Measurements from ENCODE around the gene TXNL4A.
"Not testable (repeated sequence)": the region's sequence is repeated elsewhere in the genome, so short reads cannot be mapped to it uniquely, and the experiment has no call there.

TXNL4A gene

GRCh38 chr18:79964330-79965118 is 23.8 kb downstream of the TXNL4A start, which contains the start of gene HSBP1L1:
Gene HSBP1L1 (plus strand): TSS chr18:79964643. CDS start chr18:79964736, 93 bp downstream.
- no peak for DNase-seq (ENCODE audit: low read depth in 1 of 2, low spot score in 1 of 2)

- DNase-seq (ENCODE audit: low read depth in 1 of 2, low spot score in 1 of 2) = no peak
Observed at GRCh38 chr18:79963658-79964329, 24.6 kb downstream of the TXNL4A start.

- no peak for DNase-seq (ENCODE audit: low read depth in 1 of 2, low spot score in 1 of 2)
Observed at GRCh38 chr18:79962835-79963657, 25.3 kb downstream of the TXNL4A start.

- no peak for DNase-seq (ENCODE audit: low read depth in 1 of 2, low spot score in 1 of 2)
Observed at GRCh38 chr18:79962311-79962710, 26.1 kb downstream of the TXNL4A start.

GRCh38 chr18:79961527-79962291 is 26.7 kb downstream of the TXNL4A start:
- no peak for DNase-seq (ENCODE audit: low read depth in 1 of 2, low spot score in 1 of 2)

GRCh38 chr18:79960921-79961526 is 27.3 kb downstream of the TXNL4A start:
- DNase-seq (ENCODE audit: low read depth in 1 of 2, low spot score in 1 of 2) = no peak

- not testable (repeated sequence) for DNase-seq (ENCODE audit: low read depth in 1 of 2, low spot score in 1 of 2)
Observed at GRCh38 chr18:79960161-79960801, 28.1 kb downstream of the TXNL4A start.

GRCh38 chr18:79958981-79959380 is 29.4 kb downstream of the TXNL4A start:
- DNase-seq (ENCODE audit: low read depth in 1 of 2, low spot score in 1 of 2) = no peak

- DNase-seq (ENCODE audit: low read depth in 1 of 2, low spot score in 1 of 2) = no peak
Observed at GRCh38 chr18:79956276-79956675, 32.1 kb downstream of the TXNL4A start.

GRCh38 chr18:79955302-79956075 is 32.9 kb downstream of the TXNL4A start:
- DNase-seq (ENCODE audit: low read depth in 1 of 2, low spot score in 1 of 2) = no peak

- DNase-seq (ENCODE audit: low read depth in 1 of 2, low spot score in 1 of 2) = no peak
Observed at GRCh38 chr18:79954791-79955190, 33.6 kb downstream of the TXNL4A start.

GRCh38 chr18:79953971-79954651 is 34.3 kb downstream of the TXNL4A start:
- DNase-seq (ENCODE audit: low read depth in 1 of 2, low spot score in 1 of 2) = no peak

GRCh38 chr18:79952996-79953559 is 35.3 kb downstream of the TXNL4A start:
- DNase-seq (ENCODE audit: low read depth in 1 of 2, low spot score in 1 of 2) = no peak

GRCh38 chr18:79952456-79952995 is 35.8 kb downstream of the TXNL4A start:
- no peak for DNase-seq (ENCODE audit: low read depth in 1 of 2, low spot score in 1 of 2)

GRCh38 chr18:79951545-79952455 is 36.6 kb downstream of the TXNL4A start, which contains the start of gene SLC66A2:
Gene SLC66A2 (minus strand): TSS chr18:79951653. CDS start chr18:79950926, 727 bp downstream.
- peak; percentile 93 to 97 for DNase-seq (ENCODE audit: low read depth in 1 of 2, low spot score in 1 of 2)

GRCh38 chr18:79950515-79951341 is 37.6 kb downstream of the TXNL4A start:
- DNase-seq (ENCODE audit: low read depth in 1 of 2, low spot score in 1 of 2) = no peak

Data from stimulated activated CD4-positive, alpha-beta T cell treated with anti-CD3 and anti-CD28 coated beads, Interleukin-15, amount 100 ng/mL, for 1 hour (primary cell).